ENCODE measurements around the gene BDH1.

GRCh38 chr3:197555281-197556261 is at the start of gene BDH1:
- no peak for TF ChIP-seq ATF2 (CRISPR knock-in tag; IDR thresholded peaks at IDR 0.05)
- TF ChIP-seq CTCF (CRISPR knock-in tag; IDR thresholded peaks at IDR 0.05): no peak
- no peak for TF ChIP-seq USF2 (IDR thresholded peaks at IDR 0.05; ENCODE audit: low read depth, low read length)
- TF ChIP-seq USF2 (CRISPR knock-in tag; IDR thresholded peaks at IDR 0.05; ENCODE audit: borderline replicate concordance): no peak
- no peak for TF ChIP-seq ATF7 (IDR thresholded peaks at IDR 0.05)
- no peak for TF ChIP-seq ATF7 (CRISPR knock-in tag; IDR thresholded peaks at IDR 0.05)
- TF ChIP-seq HMG20A (CRISPR knock-in tag; IDR thresholded peaks at IDR 0.05; ENCODE audit: borderline replicate concordance): no peak
- TF ChIP-seq CENPBD1 (CRISPR knock-in tag; IDR thresholded peaks at IDR 0.05; ENCODE audit: borderline replicate concordance, low read depth): no peak
- no peak for TF ChIP-seq GABPB1 (CRISPR knock-in tag; IDR thresholded peaks at IDR 0.05)
- no peak for TF ChIP-seq ESRRA (CRISPR knock-in tag; IDR thresholded peaks at IDR 0.05; ENCODE audit: low read depth)
- no peak for TF ChIP-seq HMGXB4 (CRISPR knock-in tag; IDR thresholded peaks at IDR 0.05; ENCODE audit: borderline replicate concordance in 1 of 2, low read depth in 1 of 2)
